Heart left ventricle (tissue), 13 donors: ENCODE data around the gene KREMEN1.

Source experiments
- POLR2A ChIP-seq, 2 donors: fragments of 450-650 bp; IDR thresholded peaks; one replicate each; pipeline ENCODE4 v1.6.1; 2017; ENCODE audit warnings: antibody characterized with exemption in 2 of 2, mild to moderate bottlenecking in 2 of 2, moderate library complexity in 2 of 2
- TF ChIP-seq, protein P1 (sequence below), 12 donors: fragments of 200-600 bp; sonication (generic) in 4 of 12; IDR thresholded peaks; one replicate each; pipeline versions ENCODE4 v1.5.0 to v1.8.0; 2018 to 2022; ENCODE audit warnings: antibody characterized with exemption in 12 of 12, mild to moderate bottlenecking in 5 of 12
- donor health status: ischemic (EF 13 %, LVEDD 7.1; RV severe dilation, severe dysfunction).
- donor health status: DM: no; HTN: yes; CAD: no.
- donor health status: DM: no; HTN: no; CAD: no.
- donor health status: ischemic (EF 25% LVEDD 6.9; RV normal size, moderate dysfunction).
- donor health status: ischemic (EF 25% LVEDD 5.7; RV mildly dilated, moderate dysfunction).
- donor health status: ischemic (EF 35%, LVEDD 5.7; RV mildly dilated, moderate dysfunction).
- donor health status: nonischemic (EF 11% LVEDD 7.7; RV severe dilation, severe dysfunction).
- donor health status: DM: yes; HTN: yes; CAD: no.
- donor health status: PGD.
- donor health status: ischemic (EF 29% LVEDD 5.4; RV normal size, mild dysfunction).
- donor health status: nonischemic (EF 23%, LVEDD 6.1; RV moderate dilation, normal function).

DNA sequence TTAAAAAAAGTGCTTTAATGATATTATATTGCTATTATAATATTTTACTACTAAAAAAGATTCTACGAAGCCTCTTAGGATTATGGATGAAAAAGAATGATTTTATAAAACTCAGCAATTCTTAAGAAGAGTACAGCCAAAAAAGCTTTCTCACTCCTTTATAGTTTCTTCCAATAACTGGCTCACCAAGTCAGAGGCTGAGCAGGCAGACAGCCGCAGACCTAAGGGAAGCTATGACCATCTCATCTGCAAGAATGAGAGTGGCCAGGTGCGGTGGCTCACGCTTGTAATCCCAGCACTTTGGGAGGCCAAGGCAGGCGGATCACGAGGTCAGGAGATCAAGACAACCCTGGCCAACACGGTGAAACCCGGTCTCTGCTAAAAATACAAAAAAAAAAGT lies 120.2 kb downstream of the KREMEN1 start:
- no peak for TF ChIP-seq POLR2A (IDR thresholded peaks at IDR 0.05)
- TF ChIP-seq, protein P1, sequence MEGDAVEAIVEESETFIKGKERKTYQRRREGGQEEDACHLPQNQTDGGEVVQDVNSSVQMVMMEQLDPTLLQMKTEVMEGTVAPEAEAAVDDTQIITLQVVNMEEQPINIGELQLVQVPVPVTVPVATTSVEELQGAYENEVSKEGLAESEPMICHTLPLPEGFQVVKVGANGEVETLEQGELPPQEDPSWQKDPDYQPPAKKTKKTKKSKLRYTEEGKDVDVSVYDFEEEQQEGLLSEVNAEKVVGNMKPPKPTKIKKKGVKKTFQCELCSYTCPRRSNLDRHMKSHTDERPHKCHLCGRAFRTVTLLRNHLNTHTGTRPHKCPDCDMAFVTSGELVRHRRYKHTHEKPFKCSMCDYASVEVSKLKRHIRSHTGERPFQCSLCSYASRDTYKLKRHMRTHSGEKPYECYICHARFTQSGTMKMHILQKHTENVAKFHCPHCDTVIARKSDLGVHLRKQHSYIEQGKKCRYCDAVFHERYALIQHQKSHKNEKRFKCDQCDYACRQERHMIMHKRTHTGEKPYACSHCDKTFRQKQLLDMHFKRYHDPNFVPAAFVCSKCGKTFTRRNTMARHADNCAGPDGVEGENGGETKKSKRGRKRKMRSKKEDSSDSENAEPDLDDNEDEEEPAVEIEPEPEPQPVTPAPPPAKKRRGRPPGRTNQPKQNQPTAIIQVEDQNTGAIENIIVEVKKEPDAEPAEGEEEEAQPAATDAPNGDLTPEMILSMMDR (IDR thresholded peaks at IDR 0.05): no peak
